Measurements from ENCODE around the gene IL17A.
A peak's percentile ranks its signal among the peaks of the same experiment; 100 is the strongest.

The IL17A gene

GRCh38 chr6:52186075-52186474, at the start of gene IL17A:
Gene IL17A (plus strand): TSS chr6:52186375. CDS start chr6:52186432, 57 bp downstream.
- no peak for ATAC-seq
- DNase-seq: no peak

DNA sequence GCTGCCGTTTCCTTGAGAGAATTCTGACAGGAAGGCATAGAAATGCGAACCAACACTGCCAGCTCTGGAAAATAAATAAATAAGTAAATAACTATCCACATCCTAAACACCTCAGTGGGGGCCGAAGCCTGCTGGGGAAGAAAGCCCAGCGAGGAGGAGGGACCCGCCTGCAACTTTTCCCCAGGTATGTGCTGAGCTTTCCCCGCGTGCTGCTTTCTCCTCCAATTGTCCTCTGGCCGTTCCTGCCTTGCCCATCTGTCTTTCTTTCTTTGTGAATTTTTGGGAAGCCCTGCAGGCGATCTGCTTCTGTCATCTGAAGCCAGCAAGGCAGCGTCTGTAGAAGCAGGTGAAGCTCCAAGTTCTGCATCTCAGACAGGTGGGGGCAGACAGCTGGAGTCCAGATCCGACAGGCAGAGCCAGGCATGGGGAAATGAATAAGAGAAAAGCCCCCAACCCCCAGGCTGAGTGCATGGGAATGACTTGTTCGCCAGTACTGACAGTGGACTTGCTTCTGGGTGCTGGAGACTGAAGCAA, 49.2 kb upstream of the IL17A start:
- DNase-seq (no peak), ATAC-seq (no peak)

DNA sequence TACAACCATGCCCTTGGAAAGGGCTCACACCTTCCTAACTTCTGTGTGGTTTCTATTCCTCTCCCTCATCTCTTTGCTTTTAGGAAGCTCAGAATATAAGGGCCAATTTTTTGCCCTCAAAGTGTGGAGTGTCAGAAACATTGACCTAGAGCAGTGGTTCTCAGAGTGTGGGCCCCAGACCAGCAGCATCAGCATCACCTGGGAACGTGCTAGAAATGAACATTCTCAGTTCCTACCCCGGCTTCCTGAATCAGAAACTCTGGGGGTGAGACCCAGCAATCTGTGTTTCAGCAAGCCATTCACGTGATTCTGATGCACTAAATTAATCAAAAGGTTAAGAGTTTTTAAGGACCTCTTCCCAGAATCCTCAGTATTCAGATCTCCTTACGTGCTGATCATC, 47.9 kb upstream of the IL17A start:
- DNase-seq (no peak), ATAC-seq (no peak)

- DNase-seq: no peak
- no peak for ATAC-seq
These were observed 46.0 kb upstream of the IL17A start for GRCh38 chr6:52139985-52140680.

GRCh38 chr6:52141596-52141995, 44.6 kb upstream of the IL17A start:
- DNase-seq (no peak), ATAC-seq (no peak)

- DNase-seq (no peak), ATAC-seq (no peak)
These were observed 43.6 kb upstream of the IL17A start for GRCh38 chr6:52142556-52142955.

DNA sequence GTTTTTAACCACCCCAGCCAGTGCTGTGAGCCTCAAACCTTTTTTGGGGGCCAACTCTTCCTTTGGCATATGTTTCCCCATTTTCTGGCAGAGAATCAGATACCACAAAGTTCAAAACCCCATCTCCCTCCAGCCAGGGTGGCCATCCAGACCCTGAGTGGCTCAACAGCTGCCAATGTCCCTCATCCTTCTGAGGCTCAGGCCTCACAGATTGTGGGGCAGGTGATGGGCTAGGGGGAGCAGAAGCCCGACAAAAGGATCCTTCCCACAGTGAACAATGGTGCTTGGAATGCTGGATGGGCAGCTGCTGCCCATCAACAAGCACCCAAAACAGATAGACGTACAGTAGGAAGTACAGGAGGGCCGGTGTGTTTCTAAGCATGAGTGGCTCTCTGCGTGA, 42.6 kb upstream of the IL17A start:
- ATAC-seq: no peak

DNA sequence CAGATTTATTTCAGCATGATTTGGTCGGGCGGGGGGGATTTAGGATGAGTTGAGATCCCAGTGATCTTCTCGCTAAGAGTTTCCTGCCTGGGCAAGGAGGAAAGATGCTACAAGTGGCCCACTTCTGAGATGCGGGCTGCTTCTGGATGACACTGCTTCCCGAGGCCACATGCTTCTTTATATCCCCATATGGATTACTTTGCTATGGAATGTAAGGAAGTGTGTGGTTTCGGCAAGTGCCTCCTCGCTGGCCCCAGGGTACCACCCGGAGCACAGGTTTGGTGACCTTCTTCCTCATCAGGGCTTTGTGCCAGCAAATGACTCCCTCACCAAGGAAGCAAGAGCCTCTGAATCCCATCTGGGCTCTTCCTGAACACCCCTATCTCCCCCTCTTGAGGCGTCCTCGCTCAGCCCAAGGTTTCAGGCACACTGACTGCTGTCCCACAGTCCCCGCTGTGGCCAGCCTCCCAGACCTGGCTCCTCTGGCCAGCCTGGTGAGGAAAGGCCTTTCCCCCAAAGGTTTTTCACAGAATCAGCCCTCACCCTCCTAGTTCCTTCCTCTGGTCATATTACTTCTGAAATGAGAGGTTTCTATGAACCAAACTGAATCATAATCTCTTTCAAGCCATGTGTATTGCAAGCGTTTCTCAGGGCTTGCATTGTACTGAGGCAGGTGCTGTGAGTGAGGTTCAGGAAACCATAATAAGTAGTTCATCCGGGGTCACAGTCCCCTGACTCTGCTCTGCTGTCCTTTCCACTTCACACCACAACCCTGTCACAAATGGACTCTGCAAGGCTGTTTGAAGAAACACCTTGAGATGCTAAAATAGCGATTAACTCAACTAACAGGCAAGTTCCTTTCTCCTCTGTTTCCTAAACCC, 41.7 kb upstream of the IL17A start:
- DNase-seq: no peak
- peak; percentile 46 for ATAC-seq

More for the DNA sequence above, 42.6 kb upstream of the IL17A start:
- no peak for DNase-seq

- DNase-seq: no peak
- ATAC-seq: no peak
These were observed 39.2 kb upstream of the IL17A start for GRCh38 chr6:52146851-52147445.

DNA sequence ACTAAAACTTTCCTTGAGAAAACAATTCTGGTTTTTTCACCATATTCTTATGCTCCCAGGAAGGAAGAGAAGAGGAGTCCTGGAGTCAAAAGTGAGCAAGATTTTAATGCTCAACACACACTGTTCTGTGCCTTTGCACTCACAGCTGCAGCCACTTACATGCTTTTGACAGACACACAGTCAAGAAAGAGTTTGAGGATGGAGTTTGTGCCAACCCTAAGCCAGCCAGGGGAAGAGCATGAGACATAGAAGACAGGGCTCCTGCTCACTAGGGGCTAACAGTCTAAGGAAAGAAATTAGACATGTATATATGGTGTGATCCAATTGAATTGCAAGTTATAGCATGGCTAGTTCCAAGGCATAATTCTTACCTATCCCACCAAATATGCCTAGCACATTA, 37.1 kb upstream of the IL17A start:
- no peak for ATAC-seq
- no peak for DNase-seq

GRCh38 chr6:52149949-52150348, 36.2 kb upstream of the IL17A start:
- DNase-seq: no peak
- ATAC-seq: no peak

DNA sequence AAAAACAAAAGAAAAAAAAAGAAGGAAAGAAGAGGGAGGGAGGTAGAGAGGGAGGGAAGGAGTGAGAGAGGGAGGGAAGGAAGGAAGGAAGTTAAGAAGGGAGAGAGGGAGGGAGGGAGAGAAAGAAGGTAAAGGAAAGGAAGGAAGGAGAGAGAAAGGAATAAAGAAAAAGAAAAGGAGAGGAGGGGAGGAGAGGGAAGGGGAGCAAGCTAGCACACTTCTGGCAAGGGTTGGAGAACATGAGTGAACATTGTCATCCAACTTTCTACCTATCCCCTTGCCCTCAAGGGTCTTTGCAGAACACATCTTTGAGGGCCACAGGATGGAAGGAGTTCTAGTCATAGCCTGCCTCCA, 34.1 kb upstream of the IL17A start:
- DNase-seq (no peak), ATAC-seq (no peak)

GRCh38 chr6:52152711-52153160, 33.4 kb upstream of the IL17A start:
- ATAC-seq: no peak
- no peak for DNase-seq

DNA sequence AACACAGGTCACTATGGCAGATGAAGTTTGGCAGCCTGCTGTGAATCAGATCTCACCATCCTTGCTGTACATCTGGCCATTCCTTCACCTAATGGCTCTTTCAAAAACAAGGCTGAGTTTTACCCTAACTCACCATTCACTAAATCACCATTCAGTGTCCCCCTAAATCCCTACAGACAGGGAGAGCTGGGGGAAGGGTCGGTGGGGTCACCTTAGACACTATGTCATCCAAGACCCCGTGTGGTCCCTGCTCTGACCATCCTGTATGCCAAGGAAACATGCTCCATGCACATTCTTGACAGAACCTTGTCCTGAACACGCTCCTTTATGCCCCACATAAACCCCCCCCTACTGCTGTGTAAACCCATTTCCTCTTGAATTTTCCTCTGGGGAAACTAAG, 31.8 kb upstream of the IL17A start:
- ATAC-seq (no peak), DNase-seq (no peak)

GRCh38 chr6:52155791-52156576, 30.2 kb upstream of the IL17A start:
- DNase-seq (no peak), ATAC-seq (no peak)

- DNase-seq (peak; percentile 51), ATAC-seq (peak; percentile 82)
These were observed 28.8 kb upstream of the IL17A start for GRCh38 chr6:52157301-52157941.

DNA sequence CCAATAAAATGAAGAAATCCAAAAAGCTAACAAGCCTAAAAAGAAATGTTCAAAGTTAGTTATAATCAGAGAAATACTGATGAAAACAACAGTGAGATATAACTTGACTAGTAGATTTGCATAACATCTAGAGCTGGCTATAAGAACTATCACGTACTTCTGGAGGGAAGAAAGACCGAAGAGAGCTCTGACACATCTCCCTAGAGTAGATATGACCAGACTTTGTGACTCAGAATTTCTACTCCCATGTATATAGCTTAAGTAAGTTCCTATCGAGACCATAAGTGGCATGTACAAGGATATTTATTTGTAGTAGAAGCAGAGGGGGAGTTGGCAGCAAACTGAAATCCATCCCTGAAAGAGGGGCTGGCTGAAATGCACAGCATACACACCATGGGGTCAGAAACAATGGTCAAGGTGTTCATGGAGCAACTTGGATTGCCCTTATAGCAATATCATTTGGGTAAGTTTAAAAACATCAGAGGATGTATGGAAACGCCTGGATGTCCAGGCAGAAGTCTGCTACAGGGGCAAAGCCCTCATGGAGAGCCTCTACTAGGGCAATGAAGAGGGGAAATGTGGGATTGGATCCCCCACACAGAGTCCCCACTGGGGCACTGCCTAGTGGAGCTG, 25.6 kb upstream of the IL17A start:
- DNase-seq (peak; percentile 37), ATAC-seq (peak; percentile 67)

DNA sequence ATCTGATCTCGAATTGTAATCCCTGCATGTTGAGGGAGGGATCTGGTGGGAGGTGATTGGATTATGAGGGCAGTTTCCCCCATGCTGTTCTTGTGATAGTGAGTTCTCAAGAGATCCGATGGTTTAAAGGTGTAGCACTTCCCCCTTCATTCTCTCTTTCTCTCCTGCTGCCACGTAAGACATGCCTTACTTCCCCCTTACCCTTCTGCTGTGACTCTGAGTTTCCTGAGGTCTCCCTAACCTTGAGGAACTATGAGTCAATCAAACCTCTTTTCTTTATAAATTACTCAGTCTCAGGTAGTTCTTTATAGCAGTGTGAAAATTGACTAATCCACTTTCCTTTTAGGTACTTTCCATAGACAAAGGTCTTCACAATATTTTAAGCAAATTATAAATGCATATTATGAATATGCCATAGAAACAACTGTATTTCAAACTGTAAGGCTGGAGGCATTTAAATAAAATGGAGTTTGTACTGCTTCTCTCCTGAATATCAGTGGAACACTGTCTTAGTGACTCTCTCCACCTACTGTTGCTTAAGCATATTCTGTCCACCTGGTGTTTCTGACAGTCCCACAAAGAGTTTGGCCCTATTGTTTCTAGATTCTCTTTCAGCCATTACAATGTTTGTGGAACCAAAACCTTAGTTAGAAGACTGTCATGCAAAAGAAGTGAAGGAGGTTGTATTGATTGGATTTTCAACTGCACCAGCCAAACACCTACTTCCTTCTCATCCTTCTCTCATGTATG, 24.3 kb upstream of the IL17A start:
- DNase-seq: peak; percentile 30
- ATAC-seq: peak; percentile 67

DNA sequence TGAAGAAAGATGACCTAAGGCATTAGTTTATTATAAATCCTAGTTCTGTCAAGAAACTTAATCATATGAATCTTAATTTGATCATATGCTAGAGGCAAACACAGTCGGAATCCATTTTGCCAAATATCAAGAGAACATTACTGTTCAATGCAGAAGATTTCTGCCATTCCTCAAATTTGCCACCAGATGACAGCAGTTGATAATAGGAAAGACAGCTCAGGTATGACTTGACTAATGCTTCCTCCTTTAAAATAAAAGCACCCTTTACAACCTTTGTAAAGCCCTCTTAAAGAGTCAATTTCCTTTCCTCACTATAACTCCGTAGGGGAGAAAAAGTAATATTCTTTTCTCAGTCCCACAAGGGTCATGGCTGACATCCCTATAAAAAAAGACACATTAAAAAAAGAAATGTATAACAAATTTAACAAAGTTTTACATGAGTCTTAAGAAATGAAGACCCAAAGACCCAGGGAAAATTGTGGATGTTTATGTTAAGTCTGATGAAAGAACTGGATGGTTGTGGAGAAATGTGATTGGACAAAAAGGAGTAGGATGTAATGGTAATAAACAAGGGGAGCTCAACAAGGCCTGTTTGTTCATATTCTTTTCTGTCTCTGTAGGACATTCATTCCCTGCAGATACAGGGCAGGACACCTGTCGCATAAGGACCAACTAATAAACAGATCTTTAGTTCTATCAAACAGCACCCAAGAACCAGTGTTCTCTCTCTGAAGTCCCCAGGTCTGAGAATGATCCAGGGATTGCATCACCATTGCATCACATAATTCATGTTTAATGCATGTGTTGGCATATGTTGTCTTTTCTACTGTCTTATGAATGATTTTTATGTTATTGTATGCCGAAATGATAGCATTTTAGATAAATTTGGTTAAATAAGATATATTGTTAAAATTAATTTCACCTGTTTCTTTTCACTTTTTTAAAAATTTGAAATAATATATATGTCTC, 23.0 kb upstream of the IL17A start:
- peak; percentile 34 for ATAC-seq
- no peak for DNase-seq
